IPS-18c (cell line): ENCODE measurements around the gene TNFRSF25.
A peak's percentile ranks its signal among the peaks of the same experiment; 100 is the strongest.

Source experiments
- H3K4me3 ChIP-seq: 2 replicates; pipeline ENCODE4 v1.7.0; 2013; ENCODE audit warnings: low read depth, mild to moderate bottlenecking, low read length, moderate library complexity; ENCODE audit not compliant: insufficient read depth
- H3K9me3 ChIP-seq: one replicate; pipeline ENCODE4 v1.6.1; 2013; ENCODE audit warnings: mild to moderate bottlenecking, low read length, moderate library complexity; ENCODE audit not compliant: control insufficient read depth, insufficient read depth

TNFRSF25 gene

DNA sequence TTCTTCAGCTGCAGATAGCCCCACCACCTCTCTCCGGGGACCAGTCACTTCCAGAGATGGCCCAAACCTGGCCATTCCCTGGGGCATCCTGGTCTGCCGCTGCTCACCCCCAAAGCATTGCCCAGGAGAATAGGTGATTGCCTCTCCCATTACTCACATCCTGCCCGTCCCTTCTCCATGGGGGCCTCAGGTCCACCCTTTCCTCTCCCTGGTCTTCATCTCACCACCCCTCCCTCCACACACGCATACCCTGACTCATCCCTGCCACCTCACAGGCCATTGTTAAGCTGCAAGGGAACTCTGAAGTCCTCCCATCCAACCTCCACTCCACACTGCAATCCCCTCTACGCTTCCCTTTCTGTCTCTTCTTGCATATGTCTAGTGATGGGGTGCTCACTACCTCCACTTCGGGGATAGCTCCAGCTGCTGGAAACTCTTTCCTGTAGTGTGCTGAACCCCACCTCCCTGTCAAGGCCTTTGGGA lies 25.5 kb upstream of the TNFRSF25 start, which contains the start of gene PLEKHG5:
PLEKHG5 (minus strand) TSS at position 188 of the 483 bp plus-strand sequence. CDS start 14,096 bp downstream, outside the sequence.
- peak within 1 kb of the TSS; percentile 84 for H3K4me3 ChIP-seq
- no peaks in the 10 kb centered on the region for H3K9me3 ChIP-seq

DNA sequence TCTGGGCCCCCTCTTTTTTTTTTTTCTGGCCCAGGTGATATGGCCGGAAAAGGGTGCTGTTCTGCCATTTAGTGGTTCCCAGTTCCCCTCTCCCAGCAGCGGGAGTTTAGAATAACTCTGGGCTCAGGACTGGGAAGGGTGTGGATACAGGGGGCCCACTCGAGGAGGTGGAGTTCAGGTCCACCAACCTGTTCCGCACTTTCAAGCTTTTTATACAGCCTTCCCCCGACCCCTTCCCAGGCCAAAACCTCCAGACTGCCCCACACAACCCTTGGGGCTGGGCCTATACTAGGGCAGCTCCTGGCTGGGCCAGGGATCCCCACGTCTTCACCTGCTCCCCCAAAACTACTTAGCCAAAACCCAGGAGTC lies 25.1 kb upstream of the TNFRSF25 start:
- H3K4me3 ChIP-seq, result peak overlapping the region; percentile 84

DNA sequence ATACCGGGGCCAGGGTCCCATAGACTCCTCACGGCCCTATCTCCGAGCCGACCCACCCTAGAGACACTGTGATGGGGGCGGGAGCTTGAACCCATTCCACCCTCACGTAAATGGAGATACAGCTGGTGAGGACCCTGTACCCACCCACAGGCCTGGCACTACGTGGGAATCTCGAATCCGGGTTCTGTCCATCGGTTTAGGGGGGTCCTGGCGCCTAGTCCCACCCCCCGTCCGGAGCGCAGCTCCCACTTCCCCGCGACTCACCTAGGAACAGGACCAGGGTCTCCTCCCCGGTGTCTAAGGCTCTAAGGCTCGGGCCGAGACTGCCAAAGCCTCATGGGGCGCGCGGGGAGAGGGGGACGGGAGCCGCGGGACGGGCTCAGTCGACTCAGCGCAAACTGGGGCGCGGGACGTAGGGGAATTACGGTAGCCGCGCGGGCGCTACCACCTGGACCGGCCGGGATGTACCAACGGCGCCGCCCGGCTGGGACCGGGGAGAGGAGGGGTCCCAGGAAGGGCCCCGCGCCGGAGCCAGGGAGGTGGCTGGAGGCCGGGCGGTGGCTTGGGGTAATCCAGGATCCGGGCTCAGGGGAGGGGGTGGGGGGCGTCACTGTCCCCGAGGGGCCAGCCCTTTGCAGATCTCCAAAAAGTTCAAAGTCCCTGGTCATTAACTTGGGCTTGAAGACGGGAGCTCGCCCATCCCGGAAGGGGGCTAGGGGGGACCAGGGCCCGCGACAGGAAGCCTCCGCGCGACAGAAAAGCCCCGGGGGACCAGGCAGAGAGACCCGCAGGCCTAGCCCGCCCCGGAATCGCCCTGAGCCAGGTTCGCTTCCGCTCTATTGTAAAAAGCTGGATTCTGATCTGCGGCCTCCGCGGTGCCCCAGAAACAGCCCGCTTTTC lies 24.5 kb upstream of the TNFRSF25 start:
- Histone ChIP-seq H3K9me3 (no peaks in the 10 kb centered on the region), H3K4me3 (peak overlapping the region; percentile 84)

More for the DNA sequence above, 25.1 kb upstream of the TNFRSF25 start:
- H3K9me3 ChIP-seq, result no peaks in the 10 kb centered on the region

DNA sequence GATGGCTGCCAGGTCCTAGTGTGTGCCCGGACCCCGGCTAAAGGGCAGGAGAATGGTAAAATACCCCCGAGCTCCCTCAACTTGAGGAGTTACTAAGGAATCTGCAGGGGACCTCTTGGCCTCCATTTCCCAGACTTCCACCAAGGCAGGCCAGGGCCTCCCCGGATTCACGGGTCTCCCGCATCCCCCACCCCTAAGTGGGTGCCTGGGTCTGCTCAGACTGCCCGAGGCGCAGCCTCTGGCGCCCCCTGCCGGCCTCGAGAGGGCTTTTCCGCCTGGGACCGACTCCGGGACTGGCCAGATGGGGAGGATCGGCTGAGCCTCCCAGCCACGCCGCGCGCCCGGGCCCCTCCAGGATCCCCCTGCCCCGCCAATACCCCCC lies 23.8 kb upstream of the TNFRSF25 start:
- H3K4me3 ChIP-seq, result peak overlapping the region; percentile 84
- no peaks in the 10 kb centered on the region for H3K9me3 ChIP-seq

DNA sequence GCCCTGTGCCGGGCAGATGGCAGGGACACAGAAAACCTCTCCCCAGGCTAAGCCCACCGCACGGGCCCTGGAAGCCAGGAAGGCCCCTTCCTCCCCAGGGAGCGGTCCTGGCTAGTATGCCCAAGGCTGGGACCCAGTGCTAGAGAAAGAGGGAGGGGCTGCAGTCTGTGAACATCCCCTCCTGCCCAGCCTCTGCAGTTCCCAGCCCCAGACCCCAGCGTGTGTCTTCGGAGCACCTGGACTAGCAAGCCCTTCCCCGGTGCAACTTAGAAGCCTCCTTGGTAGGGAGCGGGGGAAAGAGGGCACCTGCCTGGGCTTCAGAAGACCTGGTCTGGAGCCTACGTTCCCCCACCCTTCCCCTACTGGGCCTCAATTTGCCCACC lies 23.4 kb upstream of the TNFRSF25 start:
- Histone ChIP-seq H3K4me3 (no peak overlapping the region), H3K9me3 (no peaks in the 10 kb centered on the region)

DNA sequence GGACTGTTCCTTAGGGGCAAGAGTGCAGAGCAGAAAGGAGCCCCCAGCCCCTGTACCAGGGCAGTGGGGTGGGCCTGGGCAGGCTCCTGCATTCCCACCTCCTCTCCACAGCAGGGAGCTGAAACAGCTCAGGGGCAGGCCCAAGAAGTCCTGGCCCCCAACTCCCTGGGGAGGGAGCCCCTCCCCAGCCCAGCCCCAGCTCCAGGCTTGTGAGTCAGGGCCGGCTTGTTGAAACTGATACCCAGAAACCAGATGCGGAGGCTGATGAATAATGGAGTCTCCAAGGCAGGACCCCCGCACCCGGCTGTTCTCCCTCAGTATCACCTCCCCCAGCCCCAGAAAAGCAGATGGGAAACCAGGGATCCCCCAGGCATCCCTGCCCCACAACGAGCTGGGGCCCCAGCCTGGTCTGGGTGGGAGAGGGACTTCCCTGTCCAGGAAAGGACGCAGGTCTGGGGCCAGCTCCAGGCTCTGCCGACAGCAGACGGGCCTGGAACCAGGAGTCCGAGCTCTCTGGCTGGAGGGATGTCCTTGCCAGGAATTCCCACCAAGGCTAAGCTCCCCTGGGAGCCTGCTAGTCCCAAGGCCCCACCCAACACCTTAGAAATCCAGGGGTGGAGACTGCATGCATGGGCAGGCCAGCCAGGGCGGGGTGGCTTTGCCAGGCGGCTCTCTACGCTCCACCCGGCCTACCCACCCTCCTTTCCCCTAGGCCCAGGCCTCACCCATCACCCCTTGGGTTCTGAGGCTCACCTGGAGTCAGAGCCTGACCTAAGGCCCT lies 22.8 kb upstream of the TNFRSF25 start:
- H3K4me3 ChIP-seq, result no peak overlapping the region

GRCh38 chr1:6487804-6488484 lies 22.0 kb upstream of the TNFRSF25 start:
- H3K9me3 ChIP-seq, result no peaks in the 10 kb centered on the region
- no peak overlapping the region for H3K4me3 ChIP-seq

More for the DNA sequence above, 22.8 kb upstream of the TNFRSF25 start:
- no peaks in the 10 kb centered on the region for H3K9me3 ChIP-seq

- Histone ChIP-seq H3K4me3 (peak overlapping the region; percentile 42; the same call in 1 of the 2 replicates), H3K9me3 (no peaks in the 10 kb centered on the region)
These were observed 20.5 kb upstream of the TNFRSF25 start for GRCh38 chr1:6486433-6487011.

DNA sequence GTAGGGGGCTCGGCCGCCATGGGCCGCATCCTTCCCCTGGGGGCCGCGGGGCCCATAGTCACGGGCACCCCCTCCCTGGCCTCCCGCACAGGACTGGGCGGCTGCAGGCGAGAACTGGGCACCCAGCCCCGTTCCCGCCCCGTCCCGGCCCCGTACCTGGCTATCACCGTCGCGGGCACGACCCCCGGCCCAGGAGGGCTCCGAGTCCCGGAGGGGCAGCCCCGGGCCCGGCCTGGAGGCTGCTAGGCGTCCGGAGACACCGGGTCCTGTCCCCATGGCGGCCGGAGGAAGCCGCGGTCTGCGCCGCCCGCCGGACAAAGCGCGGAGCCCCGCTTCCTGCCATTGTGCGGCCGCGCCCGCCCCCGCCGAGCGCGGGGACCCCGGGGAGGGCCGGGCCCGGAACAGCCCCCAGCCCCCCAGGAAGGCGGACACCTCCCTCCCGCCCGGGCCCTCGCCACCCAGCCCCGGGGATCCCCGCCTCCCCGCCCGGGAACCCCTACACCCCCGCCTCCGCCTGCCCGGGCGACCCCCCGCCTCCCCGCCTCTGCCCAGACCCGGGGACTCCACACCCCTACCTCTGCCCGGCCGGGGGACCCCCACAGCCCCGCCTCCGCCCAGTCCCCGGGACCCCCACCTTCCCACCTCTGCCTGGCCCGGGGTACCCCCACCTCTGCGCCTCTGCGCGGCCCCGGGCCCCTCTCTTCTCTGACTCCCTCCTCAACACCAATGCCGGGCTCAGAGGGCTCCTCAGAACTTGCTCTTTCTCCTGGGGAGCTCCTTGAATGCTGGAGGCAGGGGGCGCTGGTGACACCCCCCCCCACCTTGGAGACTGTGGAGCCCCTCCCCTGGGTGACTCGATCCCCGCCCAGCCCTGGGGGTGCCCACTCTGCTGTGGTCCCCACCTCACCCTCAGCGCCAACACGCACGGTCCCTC lies 19.5 kb upstream of the TNFRSF25 start:
- Histone ChIP-seq H3K9me3 (no peaks in the 10 kb centered on the region), H3K4me3 (peak overlapping the region; percentile 71)

- peak overlapping the region; percentile 71 for H3K4me3 ChIP-seq
- H3K9me3 ChIP-seq, result no peaks in the 10 kb centered on the region
These were observed 18.8 kb upstream of the TNFRSF25 start for GRCh38 chr1:6484826-6485167.

- Histone ChIP-seq H3K9me3 (no peaks in the 10 kb centered on the region), H3K4me3 (no peak overlapping the region)
These were observed 17.8 kb upstream of the TNFRSF25 start for GRCh38 chr1:6483761-6484117.

DNA sequence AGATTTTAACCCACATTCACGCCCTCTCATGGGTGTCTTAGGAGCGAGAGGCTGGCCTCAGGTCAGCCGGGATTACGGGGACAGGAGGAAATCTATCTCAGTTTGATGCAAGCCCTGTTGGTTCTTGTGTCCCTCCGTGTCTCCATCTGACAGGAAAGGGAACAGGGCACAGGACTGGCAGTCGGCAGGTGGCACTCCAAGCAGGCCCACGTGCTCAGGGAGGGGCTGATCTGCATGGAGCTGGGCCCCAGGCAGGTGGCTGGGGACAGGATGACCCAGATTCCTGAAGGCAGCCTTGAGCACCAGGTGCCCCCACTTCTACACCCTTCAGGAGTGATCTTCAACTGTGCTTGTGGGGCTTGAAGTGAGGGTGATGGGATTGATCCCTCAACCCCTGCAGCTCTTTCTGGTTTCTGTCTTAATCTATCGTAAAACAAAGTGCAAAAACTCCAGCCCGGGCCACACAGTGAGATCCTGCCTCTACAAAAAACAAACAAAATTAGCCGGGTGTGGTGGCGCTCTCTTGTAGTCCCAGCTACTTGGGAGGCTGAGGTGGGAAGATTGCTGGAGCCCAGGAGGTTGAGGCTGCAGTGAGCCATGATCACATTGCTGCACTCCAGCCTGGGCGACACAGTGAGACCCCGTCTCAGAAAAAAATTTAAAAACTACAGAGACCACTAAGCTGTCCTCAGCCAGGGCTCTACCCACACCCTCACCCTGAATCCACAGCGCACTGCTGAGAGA lies 17.2 kb upstream of the TNFRSF25 start:
- Histone ChIP-seq H3K4me3 (no peak overlapping the region), H3K9me3 (no peaks in the 10 kb centered on the region)

- H3K9me3 ChIP-seq, result no peaks in the 10 kb centered on the region
- H3K4me3 ChIP-seq, result no peak overlapping the region
These were observed 15.8 kb upstream of the TNFRSF25 start for GRCh38 chr1:6481820-6482219.

- Histone ChIP-seq H3K9me3 (no peaks in the 10 kb centered on the region), H3K4me3 (no peak overlapping the region)
These were observed 11.3 kb upstream of the TNFRSF25 start for GRCh38 chr1:6477039-6477820.

- no peak overlapping the region for H3K4me3 ChIP-seq
- H3K9me3 ChIP-seq, result no peaks in the 10 kb centered on the region
These were observed 10.5 kb upstream of the TNFRSF25 start for GRCh38 chr1:6476483-6476882.
